ENCODE results near the gene SIPA1L3. TPM values are rescaled to one million over a fixed set of nuclear protein-coding genes. Genes with fewer than 3 reads are reported as not detected.

SIPA1L3 gene
- total RNA-seq, 2 experiments from 2014 or later: 8.9 to 9.8 TPM

DNA sequence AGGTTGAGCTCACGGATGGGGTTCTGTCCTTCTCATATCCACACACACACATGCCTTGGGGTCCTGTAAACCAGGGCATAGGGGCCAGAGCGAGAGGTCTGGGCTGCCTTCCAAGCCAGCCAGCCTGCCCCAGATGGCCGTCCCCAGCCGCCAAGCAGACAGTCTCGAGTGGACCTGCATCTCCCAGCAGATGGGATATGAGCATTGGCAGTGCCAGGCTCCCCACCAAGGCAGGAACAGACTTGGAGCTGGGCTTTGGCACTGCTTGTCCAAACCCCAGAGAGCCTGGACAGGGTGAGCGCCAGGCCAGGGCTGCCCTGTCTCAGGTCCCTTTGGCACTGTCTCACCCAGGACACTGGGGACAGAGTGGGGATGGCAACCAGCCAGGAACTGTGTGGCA lies 186.6 kb downstream of the SIPA1L3 start:
- no peak for DNase-seq
- CTCF ChIA-PET: interaction anchor here (0.9 to 1.9 kb wide), 3 partner anchors 9 to 41 kb away, joined by 3 to 6 read pairs (median 5); no protein-coding TSS in a partner anchor
- no peak for ATAC-seq
- Mint-ChIP-seq H3K27ac (no peak overlapping the region), H3K9me3 (no peaks in the 10 kb centered on the region), H3K4me3 (no peak overlapping the region), H3K4me1 (ENCODE audit: low read depth) (no peaks in the 10 kb centered on the region), H3K36me3 (ENCODE audit: low read depth) (peaks cover 3% of the 10 kb centered on the region), H3K27me3 (no peaks in the 10 kb centered on the region)
- intact Hi-C loops (cut with micrococcal nuclease): no loop called here
- POLR2A ChIA-PET: interaction anchor here (0.6 kb wide), 1 partner anchor 149 kb away, joined by 3 read pairs; no protein-coding TSS in a partner anchor
- TF ChIP-seq, protein P1, sequence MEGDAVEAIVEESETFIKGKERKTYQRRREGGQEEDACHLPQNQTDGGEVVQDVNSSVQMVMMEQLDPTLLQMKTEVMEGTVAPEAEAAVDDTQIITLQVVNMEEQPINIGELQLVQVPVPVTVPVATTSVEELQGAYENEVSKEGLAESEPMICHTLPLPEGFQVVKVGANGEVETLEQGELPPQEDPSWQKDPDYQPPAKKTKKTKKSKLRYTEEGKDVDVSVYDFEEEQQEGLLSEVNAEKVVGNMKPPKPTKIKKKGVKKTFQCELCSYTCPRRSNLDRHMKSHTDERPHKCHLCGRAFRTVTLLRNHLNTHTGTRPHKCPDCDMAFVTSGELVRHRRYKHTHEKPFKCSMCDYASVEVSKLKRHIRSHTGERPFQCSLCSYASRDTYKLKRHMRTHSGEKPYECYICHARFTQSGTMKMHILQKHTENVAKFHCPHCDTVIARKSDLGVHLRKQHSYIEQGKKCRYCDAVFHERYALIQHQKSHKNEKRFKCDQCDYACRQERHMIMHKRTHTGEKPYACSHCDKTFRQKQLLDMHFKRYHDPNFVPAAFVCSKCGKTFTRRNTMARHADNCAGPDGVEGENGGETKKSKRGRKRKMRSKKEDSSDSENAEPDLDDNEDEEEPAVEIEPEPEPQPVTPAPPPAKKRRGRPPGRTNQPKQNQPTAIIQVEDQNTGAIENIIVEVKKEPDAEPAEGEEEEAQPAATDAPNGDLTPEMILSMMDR (IDR thresholded peaks at IDR 0.05): no peak

DNA sequence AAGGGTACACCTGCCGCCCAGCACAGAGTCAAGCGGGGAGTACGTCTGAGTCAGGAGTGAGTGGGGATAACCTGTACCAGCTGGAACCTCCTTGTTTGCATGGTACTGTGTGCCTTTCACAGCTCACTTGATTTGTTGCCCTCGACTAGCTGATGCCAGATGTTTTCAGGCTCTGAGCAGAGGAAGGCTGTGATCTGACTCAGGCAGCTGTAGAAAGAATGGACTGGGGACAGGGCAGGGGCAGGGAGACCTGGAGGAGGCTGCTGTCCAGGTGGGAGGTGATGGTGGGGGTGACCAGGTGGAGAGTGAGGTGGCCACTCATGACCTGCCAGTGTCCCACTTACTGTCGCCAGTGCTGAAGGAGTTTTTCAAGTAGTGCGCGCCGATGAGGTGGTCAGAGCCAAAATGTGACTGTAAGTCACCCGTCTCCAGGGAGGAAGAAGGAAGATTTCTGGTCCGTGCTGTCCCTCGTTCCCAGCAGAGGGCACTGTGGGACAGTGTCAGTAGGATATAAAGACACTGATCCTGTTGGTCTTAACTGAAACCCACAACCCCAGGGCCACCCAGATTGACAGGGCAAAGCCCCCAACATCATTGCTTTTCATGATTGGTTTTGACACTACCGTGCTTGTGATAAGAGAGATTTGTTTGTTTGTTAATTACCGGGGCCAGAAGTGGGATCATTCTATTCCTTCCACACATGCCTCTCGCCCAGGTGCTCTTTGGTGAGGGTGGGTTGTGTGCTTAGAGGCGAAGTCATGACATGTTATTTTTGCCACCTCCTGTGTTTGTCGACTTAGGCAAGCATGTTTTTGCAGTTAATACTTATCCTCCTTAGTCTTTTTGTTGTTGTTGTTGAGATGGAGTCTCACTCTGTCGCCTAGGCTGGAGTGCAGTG lies 188.7 kb downstream of the SIPA1L3 start:
- peak; percentile 70 for ATAC-seq

DNA sequence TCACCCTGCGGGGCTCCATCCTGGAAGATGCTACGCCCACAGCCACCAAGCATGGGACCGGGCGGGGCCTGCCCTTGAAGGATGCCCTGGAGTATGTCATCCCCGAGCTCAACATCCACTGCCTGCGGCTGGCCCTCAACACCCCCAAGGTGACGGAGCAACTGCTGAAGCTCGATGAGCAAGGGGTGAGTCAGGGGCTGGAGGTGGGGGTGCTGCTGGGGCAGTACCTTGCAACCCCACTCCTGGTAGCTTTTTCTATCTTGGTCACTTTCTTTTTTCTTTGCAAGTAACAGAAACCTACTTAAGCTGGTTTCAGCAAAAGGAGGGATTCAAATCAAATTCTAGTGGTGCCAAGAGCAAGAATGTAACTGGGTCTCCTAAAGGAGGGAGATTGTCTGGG lies 193.0 kb downstream of the SIPA1L3 start:
- Mint-ChIP-seq H3K4me3 (no peak overlapping the region), H3K4me1 (ENCODE audit: low read depth) (peaks cover 2% of the 10 kb centered on the region), H3K27me3 (no peaks in the 10 kb centered on the region), H3K36me3 (ENCODE audit: low read depth) (peaks cover 26% of the 10 kb centered on the region), H3K9me3 (peaks cover 3% of the 10 kb centered on the region), H3K27ac (no peak overlapping the region)
- POLR2A ChIA-PET: no interaction called here
- TF ChIP-seq, protein P1 (IDR thresholded peaks at IDR 0.05): no peak
- CTCF ChIA-PET: interaction anchor here (0.9 kb wide), 2 partner anchors 43 to 198 kb away, joined by 3 read pairs; no protein-coding TSS in a partner anchor
- DNase-seq (no peak), ATAC-seq (no peak)
- intact Hi-C loops (cut with micrococcal nuclease): no loop called here

More for the DNA sequence above, 188.7 kb downstream of the SIPA1L3 start:
- intact Hi-C loops (cut with micrococcal nuclease): no loop called here
- H3K27me3 Mint-ChIP-seq: no peaks in the 10 kb centered on the region
- H3K4me1 Mint-ChIP-seq (ENCODE audit: low read depth): peaks cover 2% of the 10 kb centered on the region
- TF ChIP-seq, protein P1 (IDR thresholded peaks at IDR 0.05): peak; percentile 64
- no peak overlapping the region for H3K4me3 Mint-ChIP-seq
- no peak overlapping the region for H3K27ac Mint-ChIP-seq
- peaks cover 17% of the 10 kb centered on the region for H3K36me3 Mint-ChIP-seq (ENCODE audit: low read depth)
- POLR2A ChIA-PET: no interaction called here
- DNase-seq: peak; percentile 74
- CTCF ChIA-PET: interaction anchor here (0.7 to 2.0 kb wide), 8 partner anchors 9 to 193 kb away, joined by 3 to 15 read pairs (median 4); no protein-coding TSS in a partner anchor
- peaks cover 3% of the 10 kb centered on the region for H3K9me3 Mint-ChIP-seq

DNA sequence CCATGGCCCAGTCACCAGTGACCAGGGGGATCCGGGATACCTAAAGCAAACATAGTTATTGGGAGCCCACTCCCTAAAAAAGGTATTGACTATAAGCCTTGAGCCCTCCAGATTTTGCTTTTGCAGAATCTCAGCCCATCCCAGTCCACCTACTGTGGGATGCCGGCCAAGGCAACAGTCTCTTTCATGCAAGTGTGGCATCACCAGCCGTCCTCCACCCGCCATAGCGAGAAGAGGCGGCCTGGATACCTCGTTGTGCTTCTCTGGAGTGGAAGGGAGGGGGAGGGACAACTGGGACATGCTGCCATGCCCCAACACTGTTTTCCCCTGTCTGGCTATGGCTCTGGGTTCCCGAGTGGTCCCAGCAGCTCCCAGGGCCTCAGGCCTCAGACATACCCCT lies 193.6 kb downstream of the SIPA1L3 start:
- peaks cover 29% of the 10 kb centered on the region for H3K36me3 Mint-ChIP-seq (ENCODE audit: low read depth)
- peaks cover 2% of the 10 kb centered on the region for H3K4me1 Mint-ChIP-seq (ENCODE audit: low read depth)
- peaks cover 3% of the 10 kb centered on the region for H3K9me3 Mint-ChIP-seq
- H3K4me3 Mint-ChIP-seq: no peak overlapping the region
- TF ChIP-seq, protein P1 (IDR thresholded peaks at IDR 0.05): no peak
- no peak for DNase-seq
- no peaks in the 10 kb centered on the region for H3K27me3 Mint-ChIP-seq
- no peak overlapping the region for H3K27ac Mint-ChIP-seq
- no peak for ATAC-seq
- ChIA-PET CTCF (interaction anchor here (0.9 kb wide), 1 partner anchor 42 kb away, joined by 3 read pairs; no protein-coding TSS in a partner anchor), POLR2A (no interaction called here)
- intact Hi-C loops (cut with micrococcal nuclease): no loop called here

DNA sequence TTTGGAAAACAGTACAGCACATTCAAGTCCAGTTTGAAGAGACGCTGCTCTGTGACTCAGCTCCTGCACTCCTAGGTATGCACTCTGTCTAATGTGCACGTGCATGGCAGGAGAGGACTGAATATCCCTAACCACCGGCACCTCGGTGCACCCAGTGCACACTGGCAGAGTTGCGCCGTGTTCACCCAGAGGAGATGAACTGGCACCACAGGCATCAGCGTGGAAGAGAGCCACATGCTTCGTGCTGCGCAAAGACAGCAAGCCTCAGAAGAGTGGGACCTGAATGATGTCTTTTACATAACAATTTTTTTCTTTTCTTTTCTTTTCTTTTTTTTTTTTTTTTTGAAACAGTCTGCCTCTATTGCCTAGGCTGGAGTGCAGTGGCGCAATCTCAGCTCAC lies 194.7 kb downstream of the SIPA1L3 start:
- POLR2A ChIA-PET: no interaction called here
- TF ChIP-seq, protein P1 (IDR thresholded peaks at IDR 0.05): no peak
- no peak overlapping the region for H3K4me3 Mint-ChIP-seq
- ATAC-seq: no peak
- no peaks in the 10 kb centered on the region for H3K27me3 Mint-ChIP-seq
- peaks cover 2% of the 10 kb centered on the region for H3K4me1 Mint-ChIP-seq (ENCODE audit: low read depth)
- no peak overlapping the region for H3K27ac Mint-ChIP-seq
- peaks cover 33% of the 10 kb centered on the region for H3K36me3 Mint-ChIP-seq (ENCODE audit: low read depth)
- H3K9me3 Mint-ChIP-seq: peaks cover 3% of the 10 kb centered on the region
- intact Hi-C loops (cut with micrococcal nuclease): no loop called here
- CTCF ChIA-PET: no interaction called here
- no peak for DNase-seq

All from activated CD8-positive, alpha-beta T cell treated with anti-CD3 and anti-CD28 coated beads for 36 hours (primary cell).